HG03342 (cell line): Measurements from ENCODE around the gene IL18RAP.
A peak's percentile ranks its signal among the peaks of the same experiment; 100 is the strongest.

ENCODE experiments used
- ATAC-seq: cut with Tn5 transposase; IDR thresholded peaks from one replicate; pipeline ENCODE4 v1.9.1; 2021; ENCODE audit warnings: mild to moderate bottlenecking, moderate library complexity; ENCODE audit not compliant: unreplicated experiment

Gene IL18RAP, protein sequence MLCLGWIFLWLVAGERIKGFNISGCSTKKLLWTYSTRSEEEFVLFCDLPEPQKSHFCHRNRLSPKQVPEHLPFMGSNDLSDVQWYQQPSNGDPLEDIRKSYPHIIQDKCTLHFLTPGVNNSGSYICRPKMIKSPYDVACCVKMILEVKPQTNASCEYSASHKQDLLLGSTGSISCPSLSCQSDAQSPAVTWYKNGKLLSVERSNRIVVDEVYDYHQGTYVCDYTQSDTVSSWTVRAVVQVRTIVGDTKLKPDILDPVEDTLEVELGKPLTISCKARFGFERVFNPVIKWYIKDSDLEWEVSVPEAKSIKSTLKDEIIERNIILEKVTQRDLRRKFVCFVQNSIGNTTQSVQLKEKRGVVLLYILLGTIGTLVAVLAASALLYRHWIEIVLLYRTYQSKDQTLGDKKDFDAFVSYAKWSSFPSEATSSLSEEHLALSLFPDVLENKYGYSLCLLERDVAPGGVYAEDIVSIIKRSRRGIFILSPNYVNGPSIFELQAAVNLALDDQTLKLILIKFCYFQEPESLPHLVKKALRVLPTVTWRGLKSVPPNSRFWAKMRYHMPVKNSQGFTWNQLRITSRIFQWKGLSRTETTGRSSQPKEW

GRCh38 chr2:102422910-102423309 lies at the start of gene IL18RAP:
Gene IL18RAP, plus strand, starts transcription at chr2:102423160. Its CDS starts 118 bp downstream, at chr2:102423278.
- ATAC-seq, result no peak

GRCh38 chr2:102376052-102376591 lies 46.8 kb upstream of the IL18RAP start:
- no peak for ATAC-seq

GRCh38 chr2:102383722-102384121 lies 39.2 kb upstream of the IL18RAP start:
- ATAC-seq, result no peak

GRCh38 chr2:102385522-102385921 lies 37.4 kb upstream of the IL18RAP start:
- ATAC-seq, result no peak

DNA sequence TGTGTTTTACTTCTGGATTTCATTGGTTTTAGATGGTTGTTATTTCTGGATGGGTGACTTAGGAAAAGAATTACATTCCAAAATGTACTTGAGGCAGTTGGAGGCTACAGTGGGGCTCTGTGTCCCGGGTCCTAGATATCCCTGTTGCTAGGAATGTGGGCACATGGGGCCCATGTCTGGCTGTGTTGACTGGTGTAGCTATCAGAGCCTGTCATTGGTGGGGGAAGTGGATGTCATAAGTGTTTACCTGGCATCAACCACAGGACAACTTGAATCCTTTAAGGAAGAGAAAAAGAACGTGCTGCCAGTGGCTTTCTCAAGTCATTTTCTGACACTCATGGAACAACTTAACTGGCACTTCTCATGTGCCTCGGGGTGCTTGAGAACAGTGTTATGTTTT lies 37.0 kb upstream of the IL18RAP start:
- no peak for ATAC-seq

DNA sequence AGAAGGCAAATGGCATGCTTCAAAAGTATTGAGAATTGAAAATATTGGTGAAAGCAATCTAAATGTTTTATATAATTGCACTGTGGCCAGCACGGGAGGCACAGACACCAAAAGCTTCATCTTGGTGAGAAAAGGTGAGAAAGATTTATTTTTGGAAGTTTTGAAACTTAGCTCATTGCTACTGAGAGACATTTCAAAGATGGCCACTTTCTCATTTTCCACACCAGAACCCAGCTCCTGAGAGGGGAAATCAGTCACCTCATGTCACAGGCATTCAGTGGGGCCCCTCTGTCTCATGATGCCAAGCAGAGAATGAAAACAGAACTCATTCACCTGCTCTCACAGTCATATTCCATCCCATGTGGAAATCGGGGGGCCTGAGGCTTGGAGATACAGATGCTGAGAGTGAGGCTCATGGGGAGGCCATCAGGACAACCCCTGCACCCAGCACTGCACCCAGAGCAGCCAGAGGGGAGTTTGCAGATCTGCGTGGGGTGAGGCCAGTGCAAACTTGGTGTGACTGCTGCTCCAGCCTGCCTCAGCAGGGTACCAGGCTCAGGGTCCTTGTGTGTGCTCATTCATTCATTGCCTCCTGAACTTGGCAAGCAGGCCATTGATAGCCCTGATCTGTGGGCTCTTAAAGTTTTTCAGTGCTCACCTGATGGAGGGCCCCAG lies 36.0 kb upstream of the IL18RAP start:
- no peak for ATAC-seq

DNA sequence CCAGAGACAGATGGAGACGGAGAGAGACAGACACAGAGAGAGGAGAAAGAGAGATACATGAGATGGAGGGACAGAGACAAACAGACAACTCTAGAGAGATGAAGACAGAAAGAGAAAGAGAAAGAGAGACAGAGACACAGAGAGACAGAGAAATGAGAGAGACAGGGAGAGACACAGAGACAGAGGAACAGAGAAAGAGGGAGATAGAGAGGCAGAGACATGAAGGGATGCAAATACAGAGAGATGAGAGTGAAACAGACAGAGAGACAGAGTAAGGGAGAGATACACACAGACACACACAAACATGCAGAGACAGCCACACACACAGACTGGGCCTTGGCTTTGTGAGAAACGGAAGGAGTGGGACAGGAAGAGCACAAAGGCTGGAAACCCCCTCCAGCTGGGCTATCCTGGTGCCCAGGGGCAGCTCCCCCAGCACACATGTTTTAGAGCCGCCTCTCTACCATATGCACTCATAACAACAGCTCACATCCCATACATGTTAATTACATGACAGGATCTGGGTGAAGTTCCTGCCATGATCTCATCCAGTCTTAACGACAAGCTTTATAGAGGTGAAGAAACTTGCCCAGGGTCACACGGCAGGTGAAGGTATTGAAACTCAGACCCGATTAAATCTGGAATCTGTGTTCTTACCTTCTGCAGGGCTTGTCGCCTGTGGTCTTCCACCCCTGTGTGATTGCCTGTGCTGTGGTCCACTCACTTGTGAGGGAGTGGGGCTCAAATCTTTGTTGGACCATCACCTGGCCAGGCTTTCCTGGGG lies 35.0 kb upstream of the IL18RAP start:
- no peak for ATAC-seq

DNA sequence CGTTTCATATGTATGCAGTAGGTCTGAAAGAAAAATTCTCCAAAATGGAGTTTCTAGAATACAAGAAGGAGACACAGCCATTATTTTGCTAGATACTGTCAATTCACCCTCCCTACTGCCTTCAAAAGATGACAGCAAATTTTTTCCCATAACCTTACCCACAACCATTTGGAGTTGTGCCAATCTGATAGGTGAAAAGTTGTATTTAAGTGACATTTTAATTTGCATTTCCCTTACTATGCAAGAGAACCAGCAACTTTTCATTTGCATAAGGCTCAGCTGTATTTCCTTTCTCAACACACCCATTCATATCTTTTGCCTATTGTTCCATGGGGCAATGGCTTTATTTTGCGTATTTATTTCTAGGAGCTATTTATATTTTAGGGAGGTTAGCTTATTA lies 31.4 kb upstream of the IL18RAP start:
- ATAC-seq, result no peak

GRCh38 chr2:102392096-102392495 lies 30.9 kb upstream of the IL18RAP start:
- no peak for ATAC-seq

DNA sequence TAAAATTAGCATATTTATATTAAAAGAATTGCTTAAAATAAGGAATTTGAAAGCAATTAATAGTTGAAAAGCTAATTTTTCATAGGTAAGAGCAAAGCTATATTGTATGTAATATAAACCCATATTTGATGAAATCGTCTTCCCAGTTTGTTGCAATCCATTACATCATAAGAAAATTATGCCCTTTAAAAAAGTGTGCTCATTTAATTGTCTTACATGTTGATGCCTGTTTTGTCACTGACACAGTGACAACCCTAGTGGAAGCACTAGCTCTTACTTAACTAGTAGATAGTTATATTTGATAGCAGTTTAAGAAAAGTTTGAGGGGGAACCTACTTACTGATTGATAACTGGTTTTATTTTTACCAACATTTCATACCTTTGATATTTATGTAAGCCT lies 30.0 kb upstream of the IL18RAP start:
- ATAC-seq, result no peak

GRCh38 chr2:102396012-102396411 lies 26.9 kb upstream of the IL18RAP start:
- no peak for ATAC-seq

DNA sequence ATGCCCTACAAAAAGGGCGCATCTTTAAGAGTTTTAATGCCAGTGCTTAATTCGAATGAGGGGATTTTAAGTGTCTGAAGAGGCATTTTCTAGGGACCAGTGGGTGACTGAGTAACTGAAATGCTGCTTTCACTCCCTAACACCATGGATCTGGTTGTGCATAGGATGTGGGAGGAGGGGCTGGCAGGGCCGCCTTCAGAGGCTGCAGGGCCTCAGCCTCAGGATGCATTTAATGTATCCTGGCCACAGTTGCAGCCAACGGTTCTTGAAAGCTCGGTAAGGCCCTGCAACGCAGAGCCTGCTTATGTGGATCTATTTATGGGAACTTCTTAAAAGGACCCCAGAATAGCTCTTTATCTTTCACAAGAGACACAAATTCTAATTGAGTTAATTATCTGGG lies 25.8 kb upstream of the IL18RAP start:
- no peak for ATAC-seq

DNA sequence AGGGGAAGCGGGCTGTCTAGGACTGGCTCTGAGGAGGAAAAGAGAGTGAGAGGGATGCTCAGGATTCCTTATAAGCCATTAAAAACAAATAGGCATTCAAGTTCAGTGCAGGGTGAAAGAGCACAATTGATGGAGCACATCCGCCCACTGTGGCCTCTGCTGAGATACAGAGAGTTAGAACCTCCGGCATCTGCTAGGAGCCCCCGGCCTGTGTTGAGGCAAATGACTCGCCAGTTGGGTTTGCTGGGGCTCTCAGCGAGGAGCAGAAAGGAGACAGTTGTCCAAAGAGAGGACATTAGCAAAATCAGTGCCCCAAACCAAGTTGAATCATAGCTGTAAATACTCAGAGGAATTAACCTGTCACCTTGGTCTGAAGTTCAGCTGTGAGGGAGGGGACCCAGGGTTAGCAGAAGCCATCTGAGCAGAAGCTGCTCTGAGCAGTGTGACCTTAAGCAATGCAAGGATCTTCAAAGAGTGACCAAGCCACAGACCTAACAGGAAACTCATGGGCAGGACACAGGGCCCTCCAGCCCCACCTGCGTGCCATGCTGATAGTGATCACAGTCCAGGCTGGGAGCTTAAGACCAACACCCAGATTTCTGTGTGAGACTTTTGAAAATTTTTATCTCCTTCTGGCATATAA lies 23.3 kb upstream of the IL18RAP start:
- ATAC-seq, result no peak

GRCh38 chr2:102401456-102401855 lies 21.5 kb upstream of the IL18RAP start:
- ATAC-seq, result no peak

GRCh38 chr2:102401865-102402264 lies 21.1 kb upstream of the IL18RAP start:
- no peak for ATAC-seq

DNA sequence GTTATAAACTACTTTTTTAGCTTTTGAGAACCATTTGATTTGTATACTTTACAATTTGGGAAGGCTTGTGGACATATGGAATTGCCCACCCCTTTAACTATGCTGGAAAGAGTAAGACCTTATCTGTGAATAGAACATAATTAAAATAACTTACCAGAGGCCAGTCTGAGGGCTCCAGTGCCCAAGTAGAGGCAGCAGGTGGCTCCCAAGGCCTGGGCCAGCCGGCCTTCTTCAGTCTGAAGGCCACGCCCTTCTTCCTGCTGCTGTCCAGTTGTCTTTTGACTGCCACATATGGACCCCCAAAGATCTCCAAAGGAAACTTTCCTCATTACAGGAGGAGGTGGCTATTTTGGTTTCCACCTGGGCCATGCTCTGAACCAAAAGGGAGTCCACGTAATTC lies 12.0 kb upstream of the IL18RAP start:
- no peak for ATAC-seq

DNA sequence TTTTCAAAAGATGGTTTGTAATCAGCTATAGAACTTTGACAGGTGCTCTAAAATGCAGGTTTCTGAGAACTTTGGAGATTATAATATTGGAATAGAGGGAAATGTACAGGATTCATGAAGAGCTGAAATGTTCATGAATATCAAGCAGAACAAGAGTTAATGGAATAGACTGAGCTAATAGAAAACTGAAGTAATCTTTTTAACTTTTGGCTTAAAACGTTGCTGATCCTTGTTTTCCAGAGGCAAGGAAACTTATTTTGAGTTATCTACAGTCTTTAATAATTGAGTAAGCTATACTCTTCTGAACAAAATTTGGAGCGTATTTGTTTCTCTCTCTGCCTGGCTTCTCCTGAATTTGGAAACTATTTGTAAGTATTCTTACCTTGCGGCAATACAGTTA lies 10.8 kb upstream of the IL18RAP start:
- no peak for ATAC-seq

DNA sequence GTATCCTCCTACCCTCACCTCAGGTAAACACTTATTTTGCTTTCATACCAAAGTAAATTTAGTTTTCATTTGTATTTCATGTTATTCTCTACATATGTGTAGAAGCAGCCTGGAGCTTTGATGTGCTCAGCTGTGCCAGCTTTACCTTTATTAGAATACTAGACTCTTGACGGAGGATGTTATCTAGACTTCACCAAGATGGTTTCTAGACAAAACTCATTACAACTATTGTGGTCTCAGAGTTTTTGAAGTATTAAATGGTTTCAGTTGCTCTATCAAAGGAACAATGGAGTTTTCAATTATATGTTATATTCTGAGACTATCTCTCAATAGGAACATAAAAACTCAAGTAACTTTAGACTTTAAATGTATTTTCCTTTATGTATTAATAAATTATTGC lies 5.0 kb upstream of the IL18RAP start:
- peak; percentile 42 for ATAC-seq

DNA sequence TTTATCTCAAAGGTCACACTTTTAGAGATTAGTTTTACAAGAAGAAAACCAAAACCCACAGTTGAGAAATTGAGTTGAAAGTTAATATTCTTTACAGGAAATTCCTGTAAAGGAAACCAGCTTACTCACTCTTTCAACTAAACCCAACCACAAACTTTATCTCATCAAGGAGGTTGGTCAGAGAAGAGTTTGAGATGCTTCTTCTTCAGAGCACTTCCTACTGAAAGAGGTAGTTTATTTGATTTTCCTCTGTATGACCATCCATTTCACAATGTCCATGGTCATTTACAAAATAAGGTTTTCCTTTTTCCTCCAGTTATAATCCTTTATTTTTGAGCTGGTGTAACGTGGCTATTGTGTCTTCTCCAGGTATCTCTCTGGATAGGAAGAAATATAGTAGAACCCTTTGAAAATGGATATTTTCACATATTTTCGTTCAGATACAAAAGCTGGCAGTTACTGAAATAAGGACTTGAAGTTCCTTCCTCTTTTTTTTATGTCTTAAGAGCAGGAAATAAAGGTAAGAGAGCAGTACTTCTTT lies 4.5 kb upstream of the IL18RAP start:
- peak; percentile 74 for ATAC-seq

GRCh38 chr2:102420290-102420689 lies 2.7 kb upstream of the IL18RAP start:
- ATAC-seq, result no peak
